Measurements from ENCODE around the gene TUBG2.
"Not testable (repeated sequence)": the region's sequence is repeated elsewhere in the genome, so short reads cannot be mapped to it uniquely, and the experiment has no call there.

TUBG2 gene

GRCh38 chr17:42657824-42658588 lies 1.1 kb upstream of the TUBG2 start:
- no peak for DNase-seq (ENCODE audit: low read depth, low spot score)
- TF ChIP-seq CTCF (IDR thresholded peaks at IDR 0.05; ENCODE audit: low read depth, low read length) = no peak
- H3K4me3 ChIP-seq (ENCODE audit: low read depth, low read length) = no peak overlapping the region
- in situ Hi-C loops (cut with HindIII; ENCODE audit: low sequenced_read_pairs) = no loop called here

GRCh38 chr17:42659932-42660274 lies 819 bp downstream of the TUBG2 start:
- DNase-seq (ENCODE audit: low read depth, low spot score); in situ Hi-C loops (cut with HindIII; ENCODE audit: low sequenced_read_pairs): not testable (repeated sequence)
- H3K4me3 ChIP-seq (ENCODE audit: low read depth, low read length) = peak overlapping the region; percentile 64

- in situ Hi-C loops (cut with HindIII; ENCODE audit: low sequenced_read_pairs) = no loop called here
- TF ChIP-seq CTCF (IDR thresholded peaks at IDR 0.05; ENCODE audit: low read depth, low read length) = no peak
- no peak overlapping the region for H3K4me3 ChIP-seq (ENCODE audit: low read depth, low read length)
- peak; percentile 50 for DNase-seq (ENCODE audit: low read depth, low spot score)
These were observed 1.7 kb downstream of the TUBG2 start for GRCh38 chr17:42660692-42661345.

GRCh38 chr17:42665581-42666001 lies 6.5 kb downstream of the TUBG2 start:
- H3K4me3 ChIP-seq (ENCODE audit: low read depth, low read length) = no peak overlapping the region
- no peak for DNase-seq (ENCODE audit: low read depth, low spot score)
- in situ Hi-C loops (cut with HindIII; ENCODE audit: low sequenced_read_pairs) = no loop called here
- TF ChIP-seq CTCF (IDR thresholded peaks at IDR 0.05; ENCODE audit: low read depth, low read length) = no peak

GRCh38 chr17:42666126-42666525 lies 7.0 kb downstream of the TUBG2 start:
- in situ Hi-C loops (cut with HindIII; ENCODE audit: low sequenced_read_pairs); H3K4me3 ChIP-seq (ENCODE audit: low read depth, low read length); DNase-seq (ENCODE audit: low read depth, low spot score): not testable (repeated sequence)

GRCh38 chr17:42667088-42667951 lies 8.2 kb downstream of the TUBG2 start:
- TF ChIP-seq CTCF (IDR thresholded peaks at IDR 0.05; ENCODE audit: low read depth, low read length) = no peak
- peak; percentile 72 for DNase-seq (ENCODE audit: low read depth, low spot score)
- in situ Hi-C loops (cut with HindIII; ENCODE audit: low sequenced_read_pairs) = no loop called here
- H3K4me3 ChIP-seq (ENCODE audit: low read depth, low read length) = no peak overlapping the region

- H3K4me3 ChIP-seq (ENCODE audit: low read depth, low read length) = no peak overlapping the region
- in situ Hi-C loops (cut with HindIII; ENCODE audit: low sequenced_read_pairs) = no loop called here
- no peak for DNase-seq (ENCODE audit: low read depth, low spot score)
- TF ChIP-seq CTCF (IDR thresholded peaks at IDR 0.05; ENCODE audit: low read depth, low read length) = no peak
These were observed 10.6 kb downstream of the TUBG2 start for GRCh38 chr17:42669705-42669976.
